ENCODE measurements around the gene CCM2.

- no peak for TF ChIP-seq CTCF (IDR thresholded peaks at IDR 0.05; ENCODE audit: poor library complexity, severe bottlenecking)
- TF ChIP-seq POLR2AphosphoS5 (IDR thresholded peaks at IDR 0.05): no peak
- no peak for TF ChIP-seq EZH2 (IDR thresholded peaks at IDR 0.05; ENCODE audit: borderline replicate concordance, insufficient read depth, low read length, poor library complexity, severe bottlenecking)
- TF ChIP-seq SMC3 (conservative IDR thresholded peaks at IDR 0.05; ENCODE audit: poor library complexity): no peak
- TF ChIP-seq REST (IDR thresholded peaks at IDR 0.05; ENCODE audit: borderline replicate concordance): no peak
- TF ChIP-seq TAF1 (IDR thresholded peaks at IDR 0.05; ENCODE audit: low read depth): no peak
Measured at GRCh38 chr7:45092931-45093235, 92.9 kb downstream of the CCM2 start.
